Activated CD4-positive, alpha-beta T cell treated with anti-CD3 and anti-CD28 coated beads, Interleukin-2, amount 10 ng/mL, durations not matched to agents 24 days and 14 days (primary cell): ENCODE results near the gene S100A13. TPM values are rescaled to one million over a fixed set of nuclear protein-coding genes. Genes with fewer than 3 reads are reported as not detected.
"Not testable (repeated sequence)": the region's sequence is repeated elsewhere in the genome, so short reads cannot be mapped to it uniquely, and the experiment has no call there.

Experiments used
- DNase-seq: peaks from one replicate; pipeline ENCODE4 v3.0.0; 2022
- H3K27ac Mint-ChIP-seq: one replicate; pipeline ENCODE4 v1.8.0; 2022; ENCODE audit warnings: mild to moderate bottlenecking, mixed read lengths
- H3K27me3 Mint-ChIP-seq: one replicate; pipeline ENCODE4 v1.8.0; 2022; ENCODE audit warnings: mixed read lengths
- H3K36me3 Mint-ChIP-seq: one replicate; pipeline ENCODE4 v1.8.0; 2022; ENCODE audit warnings: low read depth, mild to moderate bottlenecking, mixed read lengths
- H3K4me1 Mint-ChIP-seq: one replicate; pipeline ENCODE4 v1.8.0; 2021; ENCODE audit warnings: mixed read lengths
- H3K4me3 Mint-ChIP-seq: one replicate; pipeline ENCODE4 v1.8.0; 2022; ENCODE audit warnings: mild to moderate bottlenecking, moderate library complexity, mixed read lengths
- H3K9me3 Mint-ChIP-seq: one replicate; pipeline ENCODE4 v1.8.0; 2021; ENCODE audit warnings: mixed read lengths
- intact Hi-C: fragments of 100-400 bp; cut with micrococcal nuclease; formaldehyde crosslinking; loops from one replicate; pipeline ENCODE4 v1.15.1; 2023
- total RNA-seq: library from RNA; stranded (reverse); gene quantifications from 2 replicates; pipeline ENCODE4 v1.2.3, GENCODE V29; 2022

S100A13 gene
- total RNA-seq, 1 donor from 2014 or later, result 3.2 TPM

GRCh38 chr1:153575081-153575491 lies 52.2 kb downstream of the S100A13 start:
- H3K9me3 Mint-ChIP-seq, H3K27ac Mint-ChIP-seq, intact Hi-C loops, H3K4me3 Mint-ChIP-seq, H3K36me3 Mint-ChIP-seq, DNase-seq: not testable (repeated sequence)
- H3K27me3 Mint-ChIP-seq, result peaks cover 26% of the 10 kb centered on the region
- peaks cover 27% of the 10 kb centered on the region for H3K4me1 Mint-ChIP-seq

GRCh38 chr1:153573351-153573750 lies 54.0 kb downstream of the S100A13 start:
- Mint-ChIP-seq H3K36me3 (no peaks in the 10 kb centered on the region), H3K4me1 (peaks cover 35% of the 10 kb centered on the region), H3K4me3 (peak overlapping the region; percentile 21), H3K27ac (no peak overlapping the region), H3K9me3 (no peaks in the 10 kb centered on the region), H3K27me3 (peaks cover 15% of the 10 kb centered on the region)
- intact Hi-C loops, result loop anchor here (5.0 kb wide), 1 partner anchor 59 kb away; the partner anchor contains the start of gene CHTOP
- DNase-seq, result no peak

- Mint-ChIP-seq H3K4me3 (no peak overlapping the region), H3K9me3 (no peaks in the 10 kb centered on the region), H3K4me1 (peaks cover 37% of the 10 kb centered on the region), H3K27ac (peak overlapping the region; percentile 72), H3K27me3 (peaks cover 8% of the 10 kb centered on the region), H3K36me3 (no peaks in the 10 kb centered on the region)
- intact Hi-C loops, result loop anchor here (1.0 to 5.0 kb wide), 3 partner anchors 45 to 99 kb away; partner anchors contain the start of gene CHTOP
- DNase-seq, result peak; percentile 84
Observed at GRCh38 chr1:153572569-153573015, 54.7 kb downstream of the S100A13 start.

GRCh38 chr1:153571706-153572105 lies 55.6 kb downstream of the S100A13 start:
- no peaks in the 10 kb centered on the region for H3K9me3 Mint-ChIP-seq
- no peaks in the 10 kb centered on the region for H3K36me3 Mint-ChIP-seq
- no peak overlapping the region for H3K4me3 Mint-ChIP-seq
- peak overlapping the region; percentile 35 for H3K27ac Mint-ChIP-seq
- H3K27me3 Mint-ChIP-seq, result no peaks in the 10 kb centered on the region
- DNase-seq, result no peak
- H3K4me1 Mint-ChIP-seq, result peaks cover 43% of the 10 kb centered on the region
- intact Hi-C loops, result loop anchor here (1.0 to 5.0 kb wide), 3 partner anchors 46 to 100 kb away; partner anchors contain the start of gene CHTOP

GRCh38 chr1:153570874-153571273 lies 56.4 kb downstream of the S100A13 start:
- intact Hi-C loops, result loop anchor here (5.0 kb wide), 1 partner anchor 61 kb away; the partner anchor contains the start of gene CHTOP
- H3K27ac Mint-ChIP-seq, result no peak overlapping the region
- no peaks in the 10 kb centered on the region for H3K27me3 Mint-ChIP-seq
- H3K9me3 Mint-ChIP-seq, result no peaks in the 10 kb centered on the region
- no peak for DNase-seq
- H3K4me3 Mint-ChIP-seq, result no peak overlapping the region
- H3K4me1 Mint-ChIP-seq, result peaks cover 49% of the 10 kb centered on the region
- H3K36me3 Mint-ChIP-seq, result no peaks in the 10 kb centered on the region

GRCh38 chr1:153569465-153569864 lies 57.8 kb downstream of the S100A13 start:
- no peaks in the 10 kb centered on the region for H3K36me3 Mint-ChIP-seq
- no peaks in the 10 kb centered on the region for H3K27me3 Mint-ChIP-seq
- DNase-seq, result no peak
- H3K9me3 Mint-ChIP-seq, result no peaks in the 10 kb centered on the region
- peak overlapping the region; percentile 27 for H3K4me3 Mint-ChIP-seq
- H3K27ac Mint-ChIP-seq, result no peak overlapping the region
- intact Hi-C loops, result no loop called here
- H3K4me1 Mint-ChIP-seq, result peaks cover 54% of the 10 kb centered on the region

Other genes with a start within 250 kb of the S100A13 start
- gene S100A8, start 236.4 kb downstream of the S100A13 start, total RNA-seq, result not detected in 2 replicates
- gene S100A7A, start 211.0 kb downstream of the S100A13 start, total RNA-seq, result not detected in 2 replicates
- not detected in 2 replicates for gene S100A7, start 166.9 kb downstream of the S100A13 start, total RNA-seq
- gene S100A6, start 91.5 kb downstream of the S100A13 start, total RNA-seq, result 166 and 174 TPM in 2 replicates
- 2.3 and 2.6 TPM in 2 replicates for gene S100A5, start 86.6 kb downstream of the S100A13 start, total RNA-seq
- 132 and 134 TPM in 2 replicates for gene S100A4, start 81.7 kb downstream of the S100A13 start, total RNA-seq
- not detected in 2 replicates for gene S100A3, start 78.2 kb downstream of the S100A13 start, total RNA-seq
- 0.40 and 1.2 TPM in 2 replicates for gene S100A2, start 61.7 kb downstream of the S100A13 start, total RNA-seq
- not detected in 2 replicates for gene S100A16, start 14.4 kb downstream of the S100A13 start, total RNA-seq
- not detected in 2 replicates for gene S100A14, start 11.2 kb downstream of the S100A13 start, total RNA-seq
- not detected in 2 replicates for gene S100A1, start 929 bp upstream of the S100A13 start, total RNA-seq
- gene CHTOP, start 6.6 kb upstream of the S100A13 start, total RNA-seq, result 110 and 114 TPM in 2 replicates
- 28.6 and 31.6 TPM in 2 replicates for gene SNAPIN, start 31.2 kb upstream of the S100A13 start, total RNA-seq
- gene ILF2, start 43.5 kb upstream of the S100A13 start, total RNA-seq, result 377 and 390 TPM in 2 replicates
- 0.05 and 0.09 TPM in 2 replicates for gene NPR1, start 51.2 kb upstream of the S100A13 start, total RNA-seq
- gene INTS3, start 100.5 kb upstream of the S100A13 start, total RNA-seq, result 63.1 and 64.8 TPM in 2 replicates
- gene SLC27A3, start 147.9 kb upstream of the S100A13 start, total RNA-seq, result 10.0 and 10.3 TPM in 2 replicates